22Rv1 (cell line): Measurements from ENCODE around the gene STMN1.
A peak's percentile ranks its signal among the peaks of the same experiment; 100 is the strongest.

ENCODE experiments used
- H3K27ac ChIP-seq: fragments of 450-650 bp; 2 replicates; pipeline ENCODE4 v1.5.1; 2017
- CTCF ChIP-seq: fragments of 450-650 bp; IDR thresholded peaks from 2 replicates; pipeline ENCODE4 v1.5.1; 2017; ENCODE audit warnings: mild to moderate bottlenecking
- ZFX ChIP-seq: fragments of 450-650 bp; IDR thresholded peaks from 2 replicates; pipeline ENCODE4 v1.6.1; 2017; ENCODE audit warnings: antibody characterized with exemption, borderline replicate concordance

Gene STMN1

GRCh38 chr1:25858906-25859789 lies 47.1 kb downstream of the STMN1 start, which contains the start of gene AUNIP:
AUNIP (minus strand) TSS chr1:25859457; CDS start chr1:25859357, 100 bp downstream.
- TF ChIP-seq ZFX (no peak), CTCF (no peak)

GRCh38 chr1:25858494-25858893 lies 47.7 kb downstream of the STMN1 start:
- peak overlapping the region; percentile 68 for H3K27ac ChIP-seq
- TF ChIP-seq ZFX: no peak
- TF ChIP-seq CTCF: no peak

More at GRCh38 chr1:25858906-25859789, 47.1 kb downstream of the STMN1 start, which contains the start of gene AUNIP:
- H3K27ac ChIP-seq: peak within 1 kb of the TSS; percentile 68

- TF ChIP-seq ZFX: no peak
- H3K27ac ChIP-seq: no peak overlapping the region
These were observed 49.4 kb downstream of the STMN1 start for GRCh38 chr1:25856856-25857255.

- H3K27ac ChIP-seq: no peak overlapping the region
- TF ChIP-seq CTCF (no peak), ZFX (no peak)
These were observed 51.7 kb downstream of the STMN1 start for GRCh38 chr1:25854554-25854953.
